Adipocyte (in vitro differentiated cells): ENCODE measurements around the gene DNAH6.
"Not testable (repeated sequence)": the region's sequence is repeated elsewhere in the genome, so short reads cannot be mapped to it uniquely, and the experiment has no call there.

Experiments used
- DNase-seq: peaks from one replicate; pipeline ENCODE4 v3.0.0-alpha.2; 2015; ENCODE audit warnings: low read depth
- H3K27me3 ChIP-seq: replicated peaks from 2 replicates; pipeline ENCODE4 v1.7.0; 2013; ENCODE audit warnings: mild to moderate bottlenecking, low read length, moderate library complexity; ENCODE audit not compliant: control insufficient read depth, insufficient read depth
- H3K36me3 ChIP-seq: 2 replicates; pipeline ENCODE4 v1.7.0; 2013; ENCODE audit warnings: low read length, mild to moderate bottlenecking, moderate library complexity; ENCODE audit not compliant: control insufficient read depth, insufficient read depth, severe bottlenecking
- H3K4me1 ChIP-seq: 2 replicates; pipeline ENCODE4 v1.7.0; 2013; ENCODE audit warnings: mild to moderate bottlenecking, low read length, moderate library complexity; ENCODE audit not compliant: control insufficient read depth, insufficient read depth
- H3K4me3 ChIP-seq: 2 replicates; pipeline ENCODE4 v1.7.0; 2013; ENCODE audit warnings: mild to moderate bottlenecking, low read length, moderate library complexity
- H3K9ac ChIP-seq: 2 replicates; pipeline ENCODE4 v1.7.0; 2013; ENCODE audit warnings: mild to moderate bottlenecking, low read length, moderate library complexity
- H3K9me3 ChIP-seq: 2 replicates; pipeline ENCODE4 v1.7.0; 2013; ENCODE audit warnings: mild to moderate bottlenecking, low read length, moderate library complexity; ENCODE audit not compliant: control insufficient read depth

DNAH6 gene

DNA sequence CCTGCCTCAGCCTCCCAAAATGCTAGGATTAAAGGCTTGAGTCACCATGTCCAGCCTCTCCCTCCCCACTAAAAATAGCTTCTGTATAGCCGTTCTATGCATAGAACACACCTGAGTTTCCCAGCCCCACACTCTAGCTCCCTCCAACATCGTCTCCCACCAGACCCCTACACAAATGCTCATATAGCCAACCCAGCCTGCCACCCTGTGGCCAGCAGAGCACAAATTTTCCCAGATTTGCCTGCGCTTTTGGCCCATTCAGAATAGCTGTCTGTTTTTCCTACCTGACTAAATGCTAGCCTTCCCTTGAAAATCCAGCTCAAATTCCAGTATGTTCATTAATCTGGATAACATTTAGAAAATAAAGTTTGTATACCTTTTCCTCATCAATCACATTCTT, 341.8 kb downstream of the DNAH6 start:
- Histone ChIP-seq H3K36me3 (no peaks in the 10 kb centered on the region), H3K9me3 (no peaks in the 10 kb centered on the region), H3K4me1 (no peaks in the 10 kb centered on the region), H3K27me3 (no peaks in the 10 kb centered on the region), H3K9ac (no peak overlapping the region), H3K4me3 (no peak overlapping the region)
- no peak for DNase-seq

- DNase-seq, result no peak
- Histone ChIP-seq H3K4me1 (no peaks in the 10 kb centered on the region), H3K9me3 (no peaks in the 10 kb centered on the region), H3K36me3 (no peaks in the 10 kb centered on the region), H3K27me3 (no peaks in the 10 kb centered on the region), H3K4me3 (no peak overlapping the region), H3K9ac (no peak overlapping the region)
These were observed 342.6 kb downstream of the DNAH6 start for GRCh38 chr2:84858937-84859336.

DNA sequence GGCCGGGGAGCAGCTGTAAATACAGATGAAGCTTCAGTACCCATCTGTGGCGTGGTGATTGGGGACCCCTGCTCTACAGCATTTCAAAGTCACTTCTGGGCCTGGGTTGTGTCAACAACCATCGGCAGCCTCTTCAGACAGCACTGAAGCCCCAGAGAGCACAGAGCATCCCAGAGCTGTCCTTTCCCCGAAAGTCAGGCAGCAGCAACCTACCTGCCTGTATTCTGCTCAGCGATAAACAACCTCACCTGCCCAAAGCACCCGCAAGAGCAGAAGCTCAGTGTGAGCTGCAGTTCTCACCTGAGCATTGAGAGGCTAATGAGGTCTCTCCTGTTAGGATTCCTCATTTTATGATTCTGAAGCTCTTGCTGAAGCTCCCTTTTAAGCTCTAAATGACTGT, 345.2 kb downstream of the DNAH6 start:
- Histone ChIP-seq H3K4me1 (peaks cover 14% of the 10 kb centered on the region), H3K36me3 (no peaks in the 10 kb centered on the region), H3K9ac (no peak overlapping the region), H3K27me3 (no peaks in the 10 kb centered on the region), H3K9me3 (no peaks in the 10 kb centered on the region), H3K4me3 (no peak overlapping the region)
- DNase-seq, result no peak

DNA sequence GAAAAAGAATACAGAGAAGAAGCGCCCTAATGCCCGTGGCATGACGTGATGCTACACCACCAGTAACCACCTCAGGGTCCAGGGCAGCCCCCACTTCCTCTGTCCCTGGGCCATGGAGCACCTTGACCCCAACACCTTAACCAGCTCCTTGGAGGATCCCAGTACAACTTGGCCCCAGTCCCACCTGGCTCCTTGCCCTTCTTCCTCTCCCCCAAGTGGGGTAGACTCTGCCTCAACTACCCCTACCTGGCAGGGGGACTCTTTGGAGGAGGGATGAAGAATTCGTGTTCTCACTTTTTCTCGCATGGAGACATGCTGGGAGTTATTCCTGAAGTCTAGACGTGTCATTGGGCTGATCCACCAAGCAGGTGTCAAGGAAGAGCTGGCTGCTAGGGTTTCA, 345.7 kb downstream of the DNAH6 start:
- Histone ChIP-seq H3K27me3 (no peaks in the 10 kb centered on the region), H3K9me3 (no peaks in the 10 kb centered on the region), H3K9ac (no peak overlapping the region), H3K36me3 (no peaks in the 10 kb centered on the region), H3K4me3 (no peak overlapping the region), H3K4me1 (peaks cover 17% of the 10 kb centered on the region)
- no peak for DNase-seq

- Histone ChIP-seq H3K4me3 (no peak overlapping the region), H3K36me3 (no peaks in the 10 kb centered on the region), H3K9me3 (no peaks in the 10 kb centered on the region), H3K27me3 (no peaks in the 10 kb centered on the region), H3K9ac (no peak overlapping the region), H3K4me1 (peaks cover 17% of the 10 kb centered on the region)
- peak; percentile 78 for DNase-seq
These were observed 349.0 kb downstream of the DNAH6 start for GRCh38 chr2:84865181-84865783.

GRCh38 chr2:84866122-84866521, 349.8 kb downstream of the DNAH6 start:
- Histone ChIP-seq H3K27me3 (no peaks in the 10 kb centered on the region), H3K9ac (no peak overlapping the region), H3K36me3 (no peaks in the 10 kb centered on the region), H3K4me3 (no peak overlapping the region), H3K9me3 (no peaks in the 10 kb centered on the region), H3K4me1 (peaks cover 17% of the 10 kb centered on the region)
- DNase-seq, result peak; percentile 45

GRCh38 chr2:84868327-84868726, 352.0 kb downstream of the DNAH6 start:
- H3K4me1 ChIP-seq, result peaks cover 17% of the 10 kb centered on the region
- not testable (repeated sequence) for H3K9ac ChIP-seq, H3K9me3 ChIP-seq, DNase-seq, H3K36me3 ChIP-seq, H3K27me3 ChIP-seq, H3K4me3 ChIP-seq
